ENCODE measurements around the gene TCF25. TPM values are rescaled to one million over a fixed set of nuclear protein-coding genes. Genes with fewer than 3 reads are reported as not detected.

Gene TCF25
- total RNA-seq, 4 donors from 2014 or later, result 144 to 266 (median 201) TPM

- Histone ChIP-seq H3K9me3 (no peaks in the 10 kb centered on the region), H3K27ac (no peak overlapping the region), H3K36me3 (no peaks in the 10 kb centered on the region), H3K27me3 (no peaks in the 10 kb centered on the region), H3K4me1 (peaks cover 22 to 29% of the 10 kb centered on the region in 2 donors), H3K4me3 (replicated peaks in 1 of 3) (no peak overlapping the region)
- DNase-seq, result no peak
- intact Hi-C loops (cut with DNase I), result no loop called here
- 62% methylated on average over 13 of the region's 13 CpGs for WGBS, 2 donors
- TF ChIP-seq CTCF (IDR thresholded peaks at IDR 0.05) (no peak), POLR2A (IDR thresholded peaks at IDR 0.05) (no peak)
Observed at GRCh38 chr16:89845417-89845816, 28.0 kb upstream of the TCF25 start.

GRCh38 chr16:89847051-89847939 is 26.1 kb upstream of the TCF25 start:
- intact Hi-C loops (cut with DNase I), result no loop called here
- Histone ChIP-seq H3K36me3 (no peaks in the 10 kb centered on the region), H3K27me3 (no peaks in the 10 kb centered on the region), H3K27ac (peak overlapping the region; percentile 13 to 56 (median 47)), H3K4me1 (peaks cover 21 to 29% of the 10 kb centered on the region in 2 donors), H3K4me3 (replicated peaks in 1 of 3) (no peak overlapping the region), H3K9me3 (no peaks in the 10 kb centered on the region)
- WGBS, 2 donors, result 32 to 44% methylated on average over 18 to 26 of the region's 26 CpGs
- TF ChIP-seq CTCF (IDR thresholded peaks at IDR 0.05), result no peak
- peak; percentile 78 to 82 for DNase-seq

- peaks cover 15 to 23% of the 10 kb centered on the region in 2 donors for H3K4me1 ChIP-seq
- TF ChIP-seq POLR2A (IDR thresholded peaks at IDR 0.05), result no peak
- no peak for TF ChIP-seq CTCF (IDR thresholded peaks at IDR 0.05)
- no peak overlapping the region for H3K4me3 ChIP-seq (replicated peaks in 1 of 3)
- H3K36me3 ChIP-seq, result no peaks in the 10 kb centered on the region
- H3K27me3 ChIP-seq, result no peaks in the 10 kb centered on the region
- peak overlapping the region in 2 of 3 donors; percentile 8 to 13 for H3K27ac ChIP-seq
- intact Hi-C loops (cut with DNase I), result no loop called here
- WGBS, 2 donors, result 32 to 43% methylated on average over 14 of the region's 14 CpGs
- DNase-seq, result no peak
- H3K9me3 ChIP-seq, result no peaks in the 10 kb centered on the region
Observed at GRCh38 chr16:89847940-89848297, 25.5 kb upstream of the TCF25 start.

- H3K4me1 ChIP-seq, result peaks cover 15 to 18% of the 10 kb centered on the region in 2 donors
Observed at GRCh38 chr16:89848974-89849373, 24.4 kb upstream of the TCF25 start.

More at GRCh38 chr16:89848974-89849373, 24.4 kb upstream of the TCF25 start:
- intact Hi-C loops (cut with DNase I), result no loop called here
- H3K36me3 ChIP-seq, result no peaks in the 10 kb centered on the region
- H3K27me3 ChIP-seq, result no peaks in the 10 kb centered on the region
- TF ChIP-seq CTCF (IDR thresholded peaks at IDR 0.05) (no peak), POLR2A (IDR thresholded peaks at IDR 0.05) (no peak)
- no peak overlapping the region for H3K27ac ChIP-seq
- H3K9me3 ChIP-seq, result no peaks in the 10 kb centered on the region
- 92 to 94% methylated on average over 6 to 10 of the region's 11 CpGs for WGBS, 2 donors
- no peak overlapping the region for H3K4me3 ChIP-seq (replicated peaks in 1 of 3)
- DNase-seq, result no peak

Data from thyroid gland (tissue), 4 donors.